HG02571 (cell line): Measurements from ENCODE around the gene GIMAP4.
"Not testable (repeated sequence)": the region's sequence is repeated elsewhere in the genome, so short reads cannot be mapped to it uniquely, and the experiment has no call there.

Experiments used
- ATAC-seq: cut with Tn5 transposase; IDR thresholded peaks from one replicate; pipeline ENCODE4 v1.9.1; 2021; ENCODE audit warnings: mild to moderate bottlenecking, moderate library complexity; ENCODE audit not compliant: unreplicated experiment

The GIMAP4 gene

GRCh38 chr7:150579979-150580637 lies 12.9 kb downstream of the GIMAP4 start:
- ATAC-seq = not testable (repeated sequence)

- no peak for ATAC-seq
Observed at GRCh38 chr7:150580638-150581394, 13.6 kb downstream of the GIMAP4 start.

- no peak for ATAC-seq
Observed at GRCh38 chr7:150585199-150585598, 18.0 kb downstream of the GIMAP4 start.

- no peak for ATAC-seq
Observed at GRCh38 chr7:150586068-150586784, 19.0 kb downstream of the GIMAP4 start.

- ATAC-seq = no peak
Observed at GRCh38 chr7:150586785-150587152, 19.6 kb downstream of the GIMAP4 start.

- ATAC-seq = no peak
Observed at GRCh38 chr7:150587551-150587950, 20.4 kb downstream of the GIMAP4 start.

GRCh38 chr7:150594805-150595204 lies 27.6 kb downstream of the GIMAP4 start:
- ATAC-seq = no peak

GRCh38 chr7:150595361-150595760 lies 28.2 kb downstream of the GIMAP4 start:
- no peak for ATAC-seq

GRCh38 chr7:150603600-150603999 lies 36.4 kb downstream of the GIMAP4 start:
- ATAC-seq = not testable (repeated sequence)

GRCh38 chr7:150610233-150610632 lies 43.0 kb downstream of the GIMAP4 start:
- ATAC-seq = no peak

- ATAC-seq = no peak
Observed at GRCh38 chr7:150612925-150613324, 45.7 kb downstream of the GIMAP4 start.

GRCh38 chr7:150613880-150614279 lies 46.7 kb downstream of the GIMAP4 start:
- no peak for ATAC-seq

- ATAC-seq = not testable (repeated sequence)
Observed at GRCh38 chr7:150614426-150614825, 47.2 kb downstream of the GIMAP4 start.

GRCh38 chr7:150615221-150615755 lies 48.1 kb downstream of the GIMAP4 start:
- ATAC-seq = not testable (repeated sequence)

- no peak for ATAC-seq
Observed at GRCh38 chr7:150620061-150620460, 52.9 kb downstream of the GIMAP4 start.

- no peak for ATAC-seq
Observed at GRCh38 chr7:150620617-150621371, 53.6 kb downstream of the GIMAP4 start.

GRCh38 chr7:150621376-150621775 lies 54.2 kb downstream of the GIMAP4 start:
- ATAC-seq = no peak
